HG03354 (cell line): ENCODE data around the gene PAK1.
"Not testable (repeated sequence)": the region's sequence is repeated elsewhere in the genome, so short reads cannot be mapped to it uniquely, and the experiment has no call there.

Source experiments
- ATAC-seq: cut with Tn5 transposase; IDR thresholded peaks from one replicate; pipeline ENCODE4 v1.9.1; 2021; ENCODE audit warnings: mild to moderate bottlenecking; ENCODE audit not compliant: unreplicated experiment, poor library complexity, severe bottlenecking

The PAK1 gene

DNA sequence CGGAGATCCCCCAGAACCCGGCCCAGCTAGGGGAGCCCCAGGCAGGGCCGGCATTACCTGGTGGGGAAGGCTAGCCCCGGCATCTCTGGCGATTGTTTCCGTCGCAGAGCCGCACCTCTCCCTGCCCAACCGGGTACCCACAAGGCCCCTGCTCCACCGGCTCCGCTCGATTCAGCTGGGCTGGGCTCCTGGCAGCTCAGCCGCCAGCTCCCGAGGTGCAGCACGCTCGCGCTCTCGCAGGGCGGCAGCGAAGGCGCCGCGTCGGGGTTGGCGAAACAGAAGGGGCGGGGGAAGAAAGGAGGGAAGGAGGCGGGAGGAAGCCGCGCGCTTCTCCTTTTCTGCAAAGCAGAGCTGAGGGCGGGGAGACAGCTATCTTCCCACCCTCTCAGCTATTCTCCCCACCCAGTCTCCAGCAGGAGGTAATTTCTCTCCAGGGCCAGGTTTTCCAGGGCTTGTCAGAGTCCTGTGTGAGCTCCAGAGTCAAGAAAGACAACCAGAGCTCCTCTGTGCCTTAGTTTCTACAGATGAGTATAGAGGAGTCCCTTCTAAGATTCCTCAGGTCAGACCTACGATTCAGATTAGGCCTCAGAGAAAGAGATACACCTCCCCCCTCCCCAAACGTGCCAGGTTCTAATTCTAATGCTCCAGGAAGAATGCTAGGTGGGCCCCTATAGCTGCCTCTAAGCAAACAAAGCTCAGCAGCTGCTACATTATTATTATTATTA is 62.0 kb downstream of the PAK1 start:
- peak; percentile 90 for ATAC-seq

DNA sequence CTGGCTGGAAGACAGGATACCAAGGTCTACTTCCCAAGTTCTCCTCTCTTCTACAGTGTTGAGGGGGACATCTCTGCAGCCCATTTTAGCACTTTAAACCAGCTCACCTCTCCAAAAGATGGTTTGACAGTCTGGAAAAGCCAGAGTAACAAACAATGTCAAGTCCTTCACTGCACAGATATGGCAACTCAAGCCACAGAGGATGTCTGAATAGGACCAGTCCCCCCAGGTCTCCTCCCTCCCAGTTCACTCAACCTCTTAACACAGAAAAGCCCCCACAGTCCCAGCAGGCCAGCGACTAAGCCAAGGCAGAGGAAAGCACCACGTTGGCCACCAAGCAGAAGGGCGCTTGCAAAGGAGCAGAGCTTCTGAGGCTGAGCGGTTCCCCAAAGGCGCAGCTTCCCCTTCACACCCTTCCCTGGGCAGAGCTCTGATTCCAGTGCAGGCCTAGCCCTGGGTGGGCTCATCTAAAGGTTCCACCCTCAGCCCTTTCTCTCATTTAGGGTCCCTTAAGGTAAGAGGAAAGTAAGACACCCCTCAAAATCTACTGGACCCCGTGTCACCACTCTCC is 62.7 kb downstream of the PAK1 start:
- peak; percentile 55 for ATAC-seq

DNA sequence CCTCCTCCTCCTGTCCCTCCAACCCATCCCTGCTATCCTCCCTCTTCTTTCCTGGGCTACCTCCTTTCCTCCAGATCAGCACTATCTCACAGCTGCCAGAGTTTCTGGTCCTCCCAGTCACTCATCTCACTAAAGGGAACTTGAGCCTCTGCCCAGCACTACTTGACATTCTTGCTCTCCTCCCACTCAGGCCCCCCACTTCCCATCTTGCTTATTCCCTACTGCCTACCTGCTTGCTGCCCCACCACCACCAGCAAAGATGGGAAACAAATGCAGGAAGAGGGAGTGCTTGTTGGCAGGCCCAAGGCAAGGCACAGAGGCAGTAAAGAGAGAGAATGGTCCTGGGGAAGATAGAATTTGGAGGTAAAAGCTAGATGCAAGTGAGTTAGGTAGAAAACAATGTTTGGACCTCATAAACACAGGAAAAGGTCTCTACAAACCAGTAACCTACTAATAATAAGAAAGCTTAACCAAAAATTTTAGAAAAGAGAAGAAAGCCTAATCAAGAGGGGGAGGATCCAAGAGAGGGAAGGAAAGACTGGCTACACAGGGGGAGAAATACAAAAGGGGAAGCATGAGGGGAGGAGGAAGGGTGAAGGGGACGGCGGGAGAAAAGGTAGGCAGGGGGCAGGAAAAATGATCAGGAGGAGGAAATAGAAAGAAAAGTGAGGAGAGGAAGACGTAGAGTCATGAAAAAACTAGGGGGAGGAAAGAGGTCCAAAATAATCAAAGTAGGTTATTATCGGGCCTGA is 63.6 kb downstream of the PAK1 start:
- no peak for ATAC-seq

DNA sequence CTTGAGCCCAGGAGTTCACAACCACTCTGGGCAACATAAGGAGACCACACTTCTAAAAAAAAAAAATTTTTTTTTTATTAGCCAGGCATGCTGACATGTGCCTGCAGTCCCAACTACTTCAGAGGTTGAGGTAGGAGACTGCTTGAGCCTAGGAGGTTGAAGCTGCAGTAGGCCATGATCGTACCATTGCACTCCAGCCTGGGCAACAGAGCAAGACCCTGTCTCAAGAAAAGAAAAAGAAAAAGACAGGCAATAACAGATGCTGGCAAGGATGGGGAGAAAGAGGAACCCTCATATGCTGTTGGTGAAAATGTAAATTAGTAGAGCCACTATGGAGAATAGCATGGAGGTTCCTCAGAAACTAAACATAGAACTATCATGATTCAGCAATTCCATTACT is 64.8 kb downstream of the PAK1 start:
- no peak for ATAC-seq

DNA sequence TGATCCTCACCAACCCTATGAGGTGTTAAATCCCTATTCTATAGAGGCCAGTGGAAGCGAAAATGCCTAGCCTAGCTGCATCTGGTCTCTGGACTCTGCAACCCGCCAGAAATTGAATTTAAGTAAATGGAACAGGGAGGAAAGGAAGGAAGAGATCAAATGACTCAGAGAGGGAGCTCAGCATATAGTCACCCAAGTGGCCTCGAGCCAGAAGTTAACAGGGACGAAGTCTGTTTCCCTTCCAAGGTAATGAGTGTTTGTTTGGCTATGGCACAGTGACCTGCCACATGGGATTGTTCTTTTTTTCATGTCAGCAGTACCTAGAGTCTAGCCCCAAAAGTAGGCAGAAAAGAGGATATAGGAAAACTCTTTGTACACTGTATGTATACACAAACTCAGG is 66.3 kb downstream of the PAK1 start:
- ATAC-seq, result no peak

DNA sequence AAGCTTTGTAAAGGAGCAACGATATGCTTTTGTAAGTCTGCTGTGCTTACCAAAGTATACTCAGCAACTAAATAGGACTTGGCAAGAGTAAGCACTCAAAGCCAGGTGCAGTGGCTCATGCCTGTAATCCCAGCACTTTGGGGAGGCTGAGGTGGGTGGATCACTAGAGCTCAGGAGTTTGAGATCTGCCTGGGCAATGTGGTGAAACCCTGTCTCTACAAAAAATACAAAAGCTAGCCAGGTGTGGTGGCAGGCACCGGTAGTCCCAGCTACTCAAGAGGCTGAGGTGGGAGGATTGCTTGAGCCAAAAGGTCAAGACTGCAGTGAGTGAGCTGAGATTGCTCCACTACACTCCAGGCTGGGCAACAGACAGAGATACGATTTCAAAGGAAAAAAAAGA is 67.5 kb downstream of the PAK1 start:
- no peak for ATAC-seq

DNA sequence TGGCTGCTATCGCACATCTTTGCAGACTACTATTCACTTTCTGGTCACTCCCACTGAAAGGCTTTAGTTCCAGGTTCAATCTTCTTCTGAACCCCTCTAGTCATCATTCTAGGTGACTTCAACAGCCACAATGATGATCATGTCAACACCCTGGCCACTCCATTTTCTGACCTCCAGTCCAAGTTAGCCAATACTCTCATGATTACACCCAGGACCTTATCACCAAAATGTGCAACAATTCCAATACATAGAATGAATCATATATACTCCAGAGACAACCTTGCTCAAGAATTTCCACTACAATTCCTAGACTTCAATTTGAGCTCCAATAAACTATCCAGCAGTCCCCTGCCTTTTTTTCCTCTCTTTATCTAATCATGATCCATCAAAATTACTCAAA is 70.7 kb downstream of the PAK1 start:
- ATAC-seq, result no peak

DNA sequence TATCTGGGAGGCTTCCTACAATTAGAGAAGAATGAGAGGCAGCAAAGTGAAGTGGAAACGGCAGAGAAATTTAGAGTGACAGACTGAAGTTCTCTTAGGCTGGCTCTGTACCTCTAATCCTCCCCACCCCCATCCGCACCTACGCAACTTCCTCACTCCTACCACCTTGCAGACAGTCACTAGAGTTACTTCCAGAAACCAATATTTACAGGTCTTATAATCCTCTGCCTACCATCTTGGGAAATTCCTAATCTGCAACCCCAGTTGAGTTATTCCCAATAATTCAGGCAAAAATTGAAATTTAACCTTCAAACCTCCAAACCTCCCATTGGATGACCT is 71.7 kb downstream of the PAK1 start:
- ATAC-seq, result no peak

DNA sequence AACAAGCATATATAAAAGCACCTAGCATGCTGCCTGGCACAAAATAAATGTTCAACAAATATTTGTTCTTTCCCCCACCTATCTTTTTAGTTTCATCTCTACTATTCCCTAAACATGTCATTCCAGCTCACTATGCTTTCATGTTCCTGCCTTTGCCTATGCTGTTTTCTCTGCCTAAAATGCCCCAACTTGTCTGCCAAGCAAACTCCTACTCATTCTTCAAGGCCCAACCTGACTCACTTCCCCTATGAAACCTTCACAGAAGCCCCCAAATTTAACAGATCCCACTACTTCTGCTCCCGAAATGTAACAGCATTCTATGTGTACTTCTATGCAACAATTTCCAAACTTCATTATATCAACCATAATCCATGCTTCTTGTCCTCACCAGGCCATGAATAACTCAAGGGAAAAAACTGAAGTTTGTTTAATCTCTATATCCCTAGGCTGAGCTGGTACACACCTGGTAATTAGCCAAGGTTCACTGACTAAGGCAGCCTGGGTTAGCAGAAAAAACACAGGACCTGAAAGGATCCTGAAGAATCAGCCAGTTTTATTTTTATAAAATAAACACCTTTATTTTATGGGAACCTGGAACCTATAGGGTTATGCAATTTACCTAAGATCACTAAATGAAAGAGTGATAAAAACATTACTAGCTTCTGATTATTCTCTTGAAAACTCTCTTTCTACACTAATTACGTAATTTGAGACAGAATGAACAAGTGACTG is 72.2 kb downstream of the PAK1 start:
- no peak for ATAC-seq

DNA sequence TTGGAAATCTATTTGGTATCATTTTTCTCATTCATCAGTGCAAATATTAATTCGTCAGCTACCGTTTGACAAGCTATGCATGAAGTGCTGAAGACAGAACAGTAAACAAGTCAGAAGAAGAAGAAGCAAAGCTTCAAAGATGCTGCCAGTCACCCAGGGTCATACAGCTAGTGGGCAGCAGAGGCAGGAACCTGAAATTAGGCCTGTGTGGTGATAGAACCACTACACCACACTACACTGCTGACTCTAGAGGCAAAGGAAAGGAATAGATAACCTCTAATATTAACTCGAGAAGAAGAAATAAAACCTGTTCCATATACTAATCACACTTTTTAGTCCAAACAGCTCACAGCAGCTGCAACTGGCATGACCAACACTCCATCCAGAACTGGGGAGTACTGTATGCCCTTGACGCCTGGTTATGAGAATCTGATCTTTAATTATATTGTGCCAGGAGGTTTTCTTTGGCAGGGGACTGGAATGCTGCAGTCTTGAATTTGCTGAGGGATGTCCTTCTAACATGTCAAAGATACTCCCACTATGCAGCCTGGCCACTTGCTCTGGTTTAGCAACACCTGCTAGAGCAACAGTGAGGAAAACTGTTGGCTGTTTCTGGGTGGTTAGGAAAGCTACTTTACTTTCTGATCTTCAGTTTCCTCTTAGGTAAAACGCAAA is 73.0 kb downstream of the PAK1 start:
- no peak for ATAC-seq

DNA sequence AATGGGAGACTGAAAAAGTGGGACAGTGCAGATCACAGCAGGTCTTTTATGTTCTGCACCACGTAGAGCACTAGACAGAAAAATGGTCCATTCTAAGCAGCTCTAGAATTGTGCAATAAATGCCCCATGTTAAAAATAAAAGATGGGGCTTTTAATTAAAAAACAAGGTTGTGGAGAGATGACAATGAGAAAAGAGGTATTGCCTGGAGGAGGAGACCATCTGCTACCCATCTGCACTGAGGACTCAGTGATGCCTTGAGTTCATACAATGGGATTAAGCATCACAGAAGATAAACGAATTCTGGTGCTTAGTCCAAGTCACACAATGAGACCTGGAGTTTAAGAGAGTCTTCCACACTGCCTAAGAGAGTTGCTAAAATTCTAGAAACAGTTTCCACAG is 73.6 kb downstream of the PAK1 start:
- no peak for ATAC-seq

DNA sequence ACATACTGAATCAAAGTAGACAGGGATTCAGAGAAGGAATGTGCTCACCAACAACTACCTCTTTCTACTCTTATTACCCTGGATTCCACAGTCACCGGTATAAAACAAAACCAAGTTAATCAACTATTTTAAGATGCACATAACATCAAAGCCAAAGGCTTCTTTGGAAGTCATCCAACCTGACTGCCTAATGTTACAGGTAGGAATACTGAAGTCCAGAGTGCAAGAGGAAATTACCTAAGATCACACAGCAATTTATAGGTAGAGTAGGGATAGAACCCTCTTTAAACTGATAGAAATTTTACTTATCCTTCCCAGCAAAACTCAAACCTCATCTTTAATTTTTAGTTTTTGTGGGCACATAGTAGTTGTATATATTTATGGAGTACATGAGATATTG is 76.3 kb downstream of the PAK1 start:
- no peak for ATAC-seq

DNA sequence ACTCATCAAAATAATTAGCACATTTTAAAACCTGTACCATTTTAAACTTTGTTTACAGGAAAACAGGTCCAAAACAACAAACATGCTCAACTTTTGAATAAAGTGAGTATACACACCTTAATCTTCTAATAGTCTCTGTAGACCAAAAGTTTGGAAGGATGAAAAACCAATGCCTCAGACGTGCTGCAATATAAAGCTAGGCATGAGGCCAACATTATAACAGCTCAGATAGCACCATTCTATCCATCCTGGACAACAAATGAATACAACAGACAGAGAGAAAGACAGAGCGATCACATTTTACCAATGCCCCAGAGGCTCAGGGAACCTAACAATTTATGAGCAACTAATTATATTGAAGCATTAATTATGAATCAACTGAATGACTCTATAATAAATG is 77.0 kb downstream of the PAK1 start:
- no peak for ATAC-seq

DNA sequence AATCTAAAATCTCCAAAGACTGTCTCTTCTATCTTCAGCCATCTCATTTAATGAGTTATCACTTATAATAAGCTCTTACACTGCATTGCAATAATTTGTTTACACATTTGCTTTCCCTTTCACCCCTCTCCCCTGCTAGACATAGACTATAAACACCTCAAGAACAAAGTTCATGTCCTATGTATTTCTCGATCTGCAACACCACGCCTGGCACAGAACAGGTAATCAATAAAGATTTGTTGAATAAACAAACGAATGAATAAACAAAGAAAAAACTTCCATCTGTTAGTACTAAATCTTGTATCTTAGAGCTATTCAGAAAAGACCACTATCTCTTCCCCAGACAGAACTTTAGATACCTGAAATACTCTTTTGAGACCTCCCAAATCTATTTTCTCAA is 77.6 kb downstream of the PAK1 start:
- ATAC-seq, result no peak

DNA sequence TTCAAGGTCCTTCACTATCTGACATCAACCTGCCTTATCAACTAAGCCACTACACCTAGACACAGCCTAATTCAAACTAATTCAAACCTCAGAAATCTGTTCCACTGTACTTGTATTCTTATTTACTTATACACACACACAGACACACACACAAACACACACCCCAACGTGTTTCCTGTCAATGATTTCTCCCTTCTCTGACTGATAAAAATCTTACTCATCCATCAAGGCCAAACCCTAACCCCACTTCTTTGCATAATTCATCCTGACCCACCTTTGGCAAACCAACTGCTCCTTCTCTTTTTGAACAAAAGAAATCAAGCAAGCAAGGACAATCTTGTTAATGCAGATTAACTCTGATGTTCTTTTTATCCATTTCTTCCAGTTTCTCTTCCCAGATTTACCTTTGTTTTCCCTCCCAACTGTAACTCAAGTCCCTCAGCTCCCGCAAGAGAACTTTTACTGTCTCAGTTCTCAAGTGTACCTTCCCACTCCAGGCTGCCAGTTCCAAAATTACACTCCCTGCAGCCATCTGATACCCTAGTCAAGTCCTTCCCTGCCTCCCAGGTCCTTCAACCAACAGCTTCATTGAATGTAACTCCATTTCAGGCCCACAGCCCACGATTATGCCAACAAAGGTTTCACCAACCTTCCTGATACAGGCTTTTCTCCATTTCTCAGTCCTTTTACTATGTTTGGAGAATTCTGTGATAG is 78.3 kb downstream of the PAK1 start:
- ATAC-seq, result no peak

DNA sequence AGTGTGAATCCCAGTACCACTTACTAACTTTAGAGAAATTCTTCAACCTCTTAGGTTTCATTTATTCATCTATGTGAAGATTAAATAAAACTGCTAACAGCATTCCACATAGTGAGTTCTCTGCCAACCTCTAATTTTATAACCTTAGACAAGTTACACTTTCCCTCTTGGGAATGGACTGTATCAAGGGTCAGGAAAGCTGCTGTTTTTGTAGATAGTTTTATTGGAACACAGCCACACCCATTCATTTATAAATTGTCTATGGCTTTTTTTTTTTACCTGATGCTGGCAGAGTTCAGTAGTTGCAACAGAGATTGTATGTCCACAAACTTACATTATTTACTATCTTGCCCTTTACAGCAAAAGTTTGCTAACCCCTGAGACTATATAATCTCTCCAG is 81.1 kb downstream of the PAK1 start:
- ATAC-seq, result no peak

DNA sequence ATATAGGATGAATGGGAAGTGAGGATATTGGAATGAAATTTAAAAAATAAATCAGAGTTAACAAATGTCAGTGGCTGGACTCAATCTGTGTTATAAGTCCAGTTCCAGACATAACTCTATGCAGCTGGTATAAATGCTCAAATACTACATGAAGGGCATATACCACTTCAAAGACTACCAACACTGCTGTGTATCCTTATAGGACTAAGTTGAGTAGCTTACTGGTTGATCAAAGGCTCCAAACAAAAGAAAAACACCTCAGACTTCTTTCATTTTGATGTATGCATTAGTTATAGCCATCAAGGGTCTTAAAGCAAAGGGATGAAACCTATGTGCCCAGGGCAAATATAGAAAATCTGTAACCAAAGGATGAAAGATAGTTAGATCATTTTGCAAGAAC is 86.2 kb downstream of the PAK1 start:
- no peak for ATAC-seq

DNA sequence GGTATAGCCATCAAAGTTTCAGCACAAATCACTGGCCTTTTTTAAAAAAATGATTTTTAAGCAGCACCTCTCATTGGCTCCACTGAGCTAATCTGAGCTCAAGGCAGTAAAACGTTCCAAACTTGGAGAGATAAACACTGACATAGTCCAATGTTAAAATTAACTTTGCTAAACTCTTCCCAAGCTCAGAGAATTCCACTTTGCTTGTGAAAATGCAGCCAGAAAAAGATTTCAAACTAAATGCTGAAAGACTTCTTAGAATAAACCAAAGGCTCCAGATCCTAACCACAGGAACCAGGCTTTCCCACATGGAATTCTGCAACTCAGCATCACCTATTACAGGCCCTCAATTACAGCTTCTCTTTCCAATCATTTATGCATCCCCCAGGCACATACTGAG is 87.7 kb downstream of the PAK1 start:
- no peak for ATAC-seq

DNA sequence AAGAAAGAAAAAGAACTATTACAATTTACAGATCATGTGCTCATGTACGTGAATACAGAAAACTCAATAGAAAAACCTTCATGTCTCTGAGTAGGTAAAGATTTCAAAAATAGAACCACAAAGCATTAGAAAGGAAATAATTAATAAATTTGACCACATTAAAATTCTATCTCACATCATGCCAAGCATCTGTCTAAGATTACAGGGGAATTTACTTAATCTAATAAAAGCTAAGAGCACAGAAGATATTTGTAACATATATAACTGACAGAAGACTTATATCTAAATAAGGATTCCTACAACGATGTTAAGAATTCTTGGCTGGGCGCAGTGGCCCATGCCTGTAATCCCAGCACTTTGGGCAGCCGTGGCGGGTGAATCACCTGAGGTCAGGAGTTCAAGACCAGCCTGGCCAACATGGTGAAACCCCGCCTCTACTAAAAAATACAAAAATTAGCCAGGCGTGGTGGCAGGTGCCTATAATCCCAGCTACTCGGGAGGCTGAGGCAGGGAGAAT is 88.6 kb downstream of the PAK1 start:
- not testable (repeated sequence) for ATAC-seq
